K562 (cell line): Measurements from ENCODE around the gene INPP4B.

Experiments used
- BMI1 ChIP-seq: fragments of 150-350 bp; IDR thresholded peaks from 2 replicates; pipeline ENCODE4 v1.6.1; 2014; ENCODE audit warnings: low read length
- ETV1 ChIP-seq: fragments of 450-650 bp; conservative IDR thresholded peaks from 2 replicates; pipeline ENCODE4 v1.6.1; 2016; ENCODE audit warnings: missing genetic modification characterization, control low read depth, low read depth, missing compliant biosample characterization
- EZH2 ChIP-seq: IDR thresholded peaks from 2 replicates; pipeline ENCODE4 v1.6.1; 2012; ENCODE audit warnings: low read depth, mild to moderate bottlenecking, inconsistent platforms, low read length, borderline replicate concordance
- FOXM1 ChIP-seq, 2 experiments: fragments of 450-650 bp in 1 of 2; sonication (generic) in 1 of 2; formaldehyde crosslinking in 1 of 2; IDR thresholded peaks; 2 replicates each; pipeline versions ENCODE4 v1.6.1 to v1.9.0; 2017 to 2022; ENCODE audit warnings: low read depth in 2 of 2, mild to moderate bottlenecking in 2 of 2, missing genetic modification reagents in 1 of 2, moderate library complexity in 1 of 2
- HMBOX1 ChIP-seq: sonication (generic); IDR thresholded peaks from 2 replicates; pipeline ENCODE4 v1.6.1; 2016
- IRF9 ChIP-seq: fragments of 450-650 bp; IDR thresholded peaks from 2 replicates; pipeline ENCODE4 v1.6.1; 2016; ENCODE audit warnings: missing biosample characterization, missing genetic modification characterization
- KAT7 ChIP-seq: sonication (generic); formaldehyde crosslinking; IDR thresholded peaks from 2 replicates; pipeline ENCODE4 v1.8.0; 2022; ENCODE audit warnings: missing genetic modification reagents, mild to moderate bottlenecking, borderline replicate concordance
- MYC ChIP-seq, 2 experiments: fragments of 250-450 bp in 1 of 2; sonication (Bioruptor Pico) in 1 of 2; IDR thresholded peaks; 2 replicates each; pipeline versions ENCODE4 v1.5.1 to v1.6.1; 2012 to 2021; ENCODE audit warnings: low read depth in 2 of 2, borderline replicate concordance in 1 of 2, improper control_type of control experiment in 1 of 2, low read length in 1 of 2, mild to moderate bottlenecking in 1 of 2, moderate library complexity in 1 of 2
- ZNF124 ChIP-seq: sonication (generic); formaldehyde crosslinking; IDR thresholded peaks from 2 replicates; pipeline ENCODE4 v1.8.1; 2022; ENCODE audit warnings: missing genetic modification reagents
- ZNF263 ChIP-seq: sonication (generic); formaldehyde crosslinking; IDR thresholded peaks from 2 replicates; pipeline ENCODE4 v1.8.0; 2022; ENCODE audit warnings: mild to moderate bottlenecking, missing genetic modification reagents, borderline replicate concordance
- TF ChIP-seq, protein P1 (sequence below), 3 experiments: IDR thresholded peaks in 2 of 3; conservative IDR thresholded peaks in 1 of 3; 2 replicates each; pipeline ENCODE4 v1.5.1; 2011 to 2012; ENCODE audit warnings: low read length in 3 of 3, mild to moderate bottlenecking in 3 of 3, control low read depth in 2 of 3, improper control_type of control experiment in 1 of 3, inconsistent platforms in 1 of 3, low read depth in 1 of 3, mixed read lengths in 1 of 3, moderate library complexity in 1 of 3; ENCODE audit not compliant: insufficient read depth in 2 of 3
- TF ChIP-seq, protein P2 (sequence below): fragments of 450-650 bp; IDR thresholded peaks from 2 replicates; pipeline ENCODE4 v1.6.1; 2016; ENCODE audit warnings: mild to moderate bottlenecking
- TF ChIP-seq, protein P3 (sequence below): fragments of 250-450 bp; sonication (Bioruptor Pico); IDR thresholded peaks from 2 replicates; pipeline ENCODE4 v1.4.0; 2020; ENCODE audit warnings: mild to moderate bottlenecking, moderate library complexity, borderline replicate concordance
- TF ChIP-seq, protein P4 (sequence below), 2 experiments: fragments of 450-650 bp; formaldehyde crosslinking in 1 of 2; IDR thresholded peaks; 2 replicates each; pipeline versions ENCODE4 v1.4.0 to v1.6.1; 2014 to 2020; ENCODE audit warnings: mild to moderate bottlenecking in 2 of 2, borderline replicate concordance in 1 of 2, low read depth in 1 of 2

- TF ChIP-seq ETV1 (tag) (no peak), MYC (IDR thresholded peaks at IDR 0.05; ENCODE audit: low read depth, low read length) (no peak), MYC (CRISPR knock-in tag; IDR thresholded peaks at IDR 0.05; ENCODE audit: borderline replicate concordance, low read depth) (no peak), ZNF263 (CRISPR knock-in tag) (no peak), ZNF124 (CRISPR knock-in tag) (no peak), EZH2 (no peak), IRF9 (tag) (no peak), HMBOX1 (no peak), KAT7 (CRISPR knock-in tag) (no peak), FOXM1 (IDR thresholded peaks at IDR 0.05; ENCODE audit: low read depth) (no peak), FOXM1 (CRISPR knock-in tag; IDR thresholded peaks at IDR 0.05; ENCODE audit: low read depth) (no peak), BMI1 (no peak)
- TF ChIP-seq, protein P1, sequence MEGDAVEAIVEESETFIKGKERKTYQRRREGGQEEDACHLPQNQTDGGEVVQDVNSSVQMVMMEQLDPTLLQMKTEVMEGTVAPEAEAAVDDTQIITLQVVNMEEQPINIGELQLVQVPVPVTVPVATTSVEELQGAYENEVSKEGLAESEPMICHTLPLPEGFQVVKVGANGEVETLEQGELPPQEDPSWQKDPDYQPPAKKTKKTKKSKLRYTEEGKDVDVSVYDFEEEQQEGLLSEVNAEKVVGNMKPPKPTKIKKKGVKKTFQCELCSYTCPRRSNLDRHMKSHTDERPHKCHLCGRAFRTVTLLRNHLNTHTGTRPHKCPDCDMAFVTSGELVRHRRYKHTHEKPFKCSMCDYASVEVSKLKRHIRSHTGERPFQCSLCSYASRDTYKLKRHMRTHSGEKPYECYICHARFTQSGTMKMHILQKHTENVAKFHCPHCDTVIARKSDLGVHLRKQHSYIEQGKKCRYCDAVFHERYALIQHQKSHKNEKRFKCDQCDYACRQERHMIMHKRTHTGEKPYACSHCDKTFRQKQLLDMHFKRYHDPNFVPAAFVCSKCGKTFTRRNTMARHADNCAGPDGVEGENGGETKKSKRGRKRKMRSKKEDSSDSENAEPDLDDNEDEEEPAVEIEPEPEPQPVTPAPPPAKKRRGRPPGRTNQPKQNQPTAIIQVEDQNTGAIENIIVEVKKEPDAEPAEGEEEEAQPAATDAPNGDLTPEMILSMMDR (IDR thresholded peaks at IDR 0.05 in 2 of 3, conservative IDR thresholded peaks at IDR 0.05 in 1 of 3; ENCODE audit: insufficient read depth in 2 of 3, low read depth in 1 of 3, low read length in 3 of 3), result no peak
- TF ChIP-seq, protein P2, sequence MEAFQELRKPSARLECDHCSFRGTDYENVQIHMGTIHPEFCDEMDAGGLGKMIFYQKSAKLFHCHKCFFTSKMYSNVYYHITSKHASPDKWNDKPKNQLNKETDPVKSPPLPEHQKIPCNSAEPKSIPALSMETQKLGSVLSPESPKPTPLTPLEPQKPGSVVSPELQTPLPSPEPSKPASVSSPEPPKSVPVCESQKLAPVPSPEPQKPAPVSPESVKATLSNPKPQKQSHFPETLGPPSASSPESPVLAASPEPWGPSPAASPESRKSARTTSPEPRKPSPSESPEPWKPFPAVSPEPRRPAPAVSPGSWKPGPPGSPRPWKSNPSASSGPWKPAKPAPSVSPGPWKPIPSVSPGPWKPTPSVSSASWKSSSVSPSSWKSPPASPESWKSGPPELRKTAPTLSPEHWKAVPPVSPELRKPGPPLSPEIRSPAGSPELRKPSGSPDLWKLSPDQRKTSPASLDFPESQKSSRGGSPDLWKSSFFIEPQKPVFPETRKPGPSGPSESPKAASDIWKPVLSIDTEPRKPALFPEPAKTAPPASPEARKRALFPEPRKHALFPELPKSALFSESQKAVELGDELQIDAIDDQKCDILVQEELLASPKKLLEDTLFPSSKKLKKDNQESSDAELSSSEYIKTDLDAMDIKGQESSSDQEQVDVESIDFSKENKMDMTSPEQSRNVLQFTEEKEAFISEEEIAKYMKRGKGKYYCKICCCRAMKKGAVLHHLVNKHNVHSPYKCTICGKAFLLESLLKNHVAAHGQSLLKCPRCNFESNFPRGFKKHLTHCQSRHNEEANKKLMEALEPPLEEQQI, result no peak
- TF ChIP-seq, protein P3, sequence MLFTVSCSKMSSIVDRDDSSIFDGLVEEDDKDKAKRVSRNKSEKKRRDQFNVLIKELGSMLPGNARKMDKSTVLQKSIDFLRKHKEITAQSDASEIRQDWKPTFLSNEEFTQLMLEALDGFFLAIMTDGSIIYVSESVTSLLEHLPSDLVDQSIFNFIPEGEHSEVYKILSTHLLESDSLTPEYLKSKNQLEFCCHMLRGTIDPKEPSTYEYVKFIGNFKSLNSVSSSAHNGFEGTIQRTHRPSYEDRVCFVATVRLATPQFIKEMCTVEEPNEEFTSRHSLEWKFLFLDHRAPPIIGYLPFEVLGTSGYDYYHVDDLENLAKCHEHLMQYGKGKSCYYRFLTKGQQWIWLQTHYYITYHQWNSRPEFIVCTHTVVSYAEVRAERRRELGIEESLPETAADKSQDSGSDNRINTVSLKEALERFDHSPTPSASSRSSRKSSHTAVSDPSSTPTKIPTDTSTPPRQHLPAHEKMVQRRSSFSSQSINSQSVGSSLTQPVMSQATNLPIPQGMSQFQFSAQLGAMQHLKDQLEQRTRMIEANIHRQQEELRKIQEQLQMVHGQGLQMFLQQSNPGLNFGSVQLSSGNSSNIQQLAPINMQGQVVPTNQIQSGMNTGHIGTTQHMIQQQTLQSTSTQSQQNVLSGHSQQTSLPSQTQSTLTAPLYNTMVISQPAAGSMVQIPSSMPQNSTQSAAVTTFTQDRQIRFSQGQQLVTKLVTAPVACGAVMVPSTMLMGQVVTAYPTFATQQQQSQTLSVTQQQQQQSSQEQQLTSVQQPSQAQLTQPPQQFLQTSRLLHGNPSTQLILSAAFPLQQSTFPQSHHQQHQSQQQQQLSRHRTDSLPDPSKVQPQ (CRISPR knock-in tag), result no peak
- TF ChIP-seq, protein P4, sequence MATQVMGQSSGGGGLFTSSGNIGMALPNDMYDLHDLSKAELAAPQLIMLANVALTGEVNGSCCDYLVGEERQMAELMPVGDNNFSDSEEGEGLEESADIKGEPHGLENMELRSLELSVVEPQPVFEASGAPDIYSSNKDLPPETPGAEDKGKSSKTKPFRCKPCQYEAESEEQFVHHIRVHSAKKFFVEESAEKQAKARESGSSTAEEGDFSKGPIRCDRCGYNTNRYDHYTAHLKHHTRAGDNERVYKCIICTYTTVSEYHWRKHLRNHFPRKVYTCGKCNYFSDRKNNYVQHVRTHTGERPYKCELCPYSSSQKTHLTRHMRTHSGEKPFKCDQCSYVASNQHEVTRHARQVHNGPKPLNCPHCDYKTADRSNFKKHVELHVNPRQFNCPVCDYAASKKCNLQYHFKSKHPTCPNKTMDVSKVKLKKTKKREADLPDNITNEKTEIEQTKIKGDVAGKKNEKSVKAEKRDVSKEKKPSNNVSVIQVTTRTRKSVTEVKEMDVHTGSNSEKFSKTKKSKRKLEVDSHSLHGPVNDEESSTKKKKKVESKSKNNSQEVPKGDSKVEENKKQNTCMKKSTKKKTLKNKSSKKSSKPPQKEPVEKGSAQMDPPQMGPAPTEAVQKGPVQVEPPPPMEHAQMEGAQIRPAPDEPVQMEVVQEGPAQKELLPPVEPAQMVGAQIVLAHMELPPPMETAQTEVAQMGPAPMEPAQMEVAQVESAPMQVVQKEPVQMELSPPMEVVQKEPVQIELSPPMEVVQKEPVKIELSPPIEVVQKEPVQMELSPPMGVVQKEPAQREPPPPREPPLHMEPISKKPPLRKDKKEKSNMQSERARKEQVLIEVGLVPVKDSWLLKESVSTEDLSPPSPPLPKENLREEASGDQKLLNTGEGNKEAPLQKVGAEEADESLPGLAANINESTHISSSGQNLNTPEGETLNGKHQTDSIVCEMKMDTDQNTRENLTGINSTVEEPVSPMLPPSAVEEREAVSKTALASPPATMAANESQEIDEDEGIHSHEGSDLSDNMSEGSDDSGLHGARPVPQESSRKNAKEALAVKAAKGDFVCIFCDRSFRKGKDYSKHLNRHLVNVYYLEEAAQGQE (IDR thresholded peaks at IDR 0.05; ENCODE audit: borderline replicate concordance), result no peak
- TF ChIP-seq, protein P4 (CRISPR knock-in tag; IDR thresholded peaks at IDR 0.05; ENCODE audit: low read depth), result no peak
Measured at GRCh38 chr4:142497606-142498005, 348.5 kb downstream of the INPP4B start.
